Progenitor cell of endocrine pancreas (in vitro differentiated cells): ENCODE measurements around the gene CD1B. TPM values are rescaled to one million over a fixed set of nuclear protein-coding genes. Genes with fewer than 3 reads are reported as not detected.

ENCODE experiments used
- DNase-seq: peaks from one replicate; pipeline ENCODE4 v3.0.0; 2021; ENCODE audit warnings: low spot score; ENCODE audit not compliant: unreplicated experiment
- H3K27ac Mint-ChIP-seq: 2 replicates; pipeline ENCODE4 v1.8.0; 2021; ENCODE audit warnings: mild to moderate bottlenecking, moderate library complexity, mixed read lengths
- H3K27me3 Mint-ChIP-seq: 2 replicates; pipeline ENCODE4 v1.8.0; 2021; ENCODE audit warnings: mixed read lengths
- H3K36me3 Mint-ChIP-seq: 2 replicates; pipeline ENCODE4 v1.8.0; 2022; ENCODE audit warnings: mixed read lengths; ENCODE audit not compliant: insufficient read depth
- H3K4me1 Mint-ChIP-seq: 2 replicates; pipeline ENCODE4 v1.8.0; 2021; ENCODE audit warnings: low read depth, mixed read lengths
- H3K4me3 Mint-ChIP-seq: 2 replicates; pipeline ENCODE4 v1.8.0; 2021; ENCODE audit warnings: low read depth, mild to moderate bottlenecking, moderate library complexity, mixed read lengths
- H3K9me3 Mint-ChIP-seq: 2 replicates; pipeline ENCODE4 v1.8.0; 2021; ENCODE audit warnings: low read depth, mixed read lengths
- CTCF ChIP-seq: fragments of 200-600 bp; sonication (generic); IDR thresholded peaks from one replicate; pipeline ENCODE4 v1.5.0; 2021; ENCODE audit warnings: antibody characterized with exemption, mild to moderate bottlenecking; ENCODE audit not compliant: unreplicated experiment
- total RNA-seq: library from RNA; stranded (reverse); gene quantifications from 2 replicates; pipeline ENCODE4 v1.2.1, GENCODE V29; 2021

Gene CD1B
- total RNA-seq, 1 donor from 2014 or later: not detected

- Mint-ChIP-seq H3K36me3 (no peaks in the 10 kb centered on the region), H3K27ac (no peak overlapping the region), H3K9me3 (no peaks in the 10 kb centered on the region), H3K4me3 (no peak overlapping the region), H3K27me3 (no peaks in the 10 kb centered on the region), H3K4me1 (no peaks in the 10 kb centered on the region)
- no peak for TF ChIP-seq CTCF
- DNase-seq: no peak
Observed at GRCh38 chr1:158327481-158327880, 3.9 kb downstream of the CD1B start.

GRCh38 chr1:158324395-158324794 is 6.9 kb downstream of the CD1B start:
- peaks cover 3% of the 10 kb centered on the region for H3K9me3 Mint-ChIP-seq
- H3K27me3 Mint-ChIP-seq: no peaks in the 10 kb centered on the region
- no peak for DNase-seq
- no peaks in the 10 kb centered on the region for H3K36me3 Mint-ChIP-seq
- TF ChIP-seq CTCF: no peak
- no peak overlapping the region for H3K4me3 Mint-ChIP-seq
- no peaks in the 10 kb centered on the region for H3K4me1 Mint-ChIP-seq
- no peak overlapping the region for H3K27ac Mint-ChIP-seq

- Mint-ChIP-seq H3K27ac (no peak overlapping the region), H3K4me3 (no peak overlapping the region), H3K27me3 (no peaks in the 10 kb centered on the region), H3K4me1 (no peaks in the 10 kb centered on the region), H3K9me3 (peaks cover 3% of the 10 kb centered on the region), H3K36me3 (no peaks in the 10 kb centered on the region)
- no peak for DNase-seq
- TF ChIP-seq CTCF: no peak
Observed at GRCh38 chr1:158323866-158324265, 7.5 kb downstream of the CD1B start.

- no peak overlapping the region for H3K4me3 Mint-ChIP-seq
- H3K27ac Mint-ChIP-seq: no peak overlapping the region
- TF ChIP-seq CTCF: no peak
- DNase-seq: no peak
- peaks cover 15% of the 10 kb centered on the region for H3K9me3 Mint-ChIP-seq
- no peaks in the 10 kb centered on the region for H3K27me3 Mint-ChIP-seq
- H3K36me3 Mint-ChIP-seq: no peaks in the 10 kb centered on the region
- H3K4me1 Mint-ChIP-seq: no peaks in the 10 kb centered on the region
Observed at GRCh38 chr1:158311066-158311465, 20.3 kb downstream of the CD1B start.

- H3K9me3 Mint-ChIP-seq: peaks cover 15% of the 10 kb centered on the region
- no peak overlapping the region for H3K4me3 Mint-ChIP-seq
- no peaks in the 10 kb centered on the region for H3K36me3 Mint-ChIP-seq
- H3K4me1 Mint-ChIP-seq: no peaks in the 10 kb centered on the region
- no peaks in the 10 kb centered on the region for H3K27me3 Mint-ChIP-seq
- DNase-seq: no peak
- no peak overlapping the region for H3K27ac Mint-ChIP-seq
- no peak for TF ChIP-seq CTCF
Observed at GRCh38 chr1:158310623-158311022, 20.7 kb downstream of the CD1B start.

- Mint-ChIP-seq H3K36me3 (no peaks in the 10 kb centered on the region), H3K4me1 (no peaks in the 10 kb centered on the region), H3K4me3 (no peak overlapping the region), H3K27ac (no peak overlapping the region), H3K27me3 (no peaks in the 10 kb centered on the region), H3K9me3 (peaks cover 10% of the 10 kb centered on the region)
- DNase-seq: no peak
- no peak for TF ChIP-seq CTCF
Observed at GRCh38 chr1:158295791-158296190, 35.5 kb downstream of the CD1B start.
